Ovary (tissue), 9 donors: ENCODE data around the gene CFAP45. TPM values are rescaled to one million over a fixed set of nuclear protein-coding genes. Genes with fewer than 3 reads are reported as not detected.

Source experiments
- DNase-seq, 5 donors: peaks; one replicate each; pipeline ENCODE4 v3.0.0-alpha.2; 2019 to 2020
- H3K27ac ChIP-seq, 2 donors: fragments of 200-600 bp; one replicate each; pipeline versions ENCODE4 v1.5.1 to v1.8.0; 2019 to 2022
- H3K27me3 ChIP-seq: fragments of 200-600 bp; one replicate; pipeline ENCODE4 v1.8.0; 2022
- H3K36me3 ChIP-seq: fragments of 200-600 bp; sonication (generic); one replicate; pipeline ENCODE4 v1.5.1; 2019
- H3K4me1 ChIP-seq: one replicate; pipeline ENCODE4 v1.8.1; 2013; ENCODE audit warnings: mild to moderate bottlenecking, moderate library complexity; ENCODE audit not compliant: insufficient read depth
- H3K4me3 ChIP-seq: fragments of 200-600 bp; sonication (generic); one replicate; pipeline ENCODE4 v1.5.1; 2017
- H3K9me3 ChIP-seq, 2 donors: fragments of 200-600 bp in 1 of 2; sonication (generic) in 1 of 2; one replicate each; pipeline versions ENCODE4 v1.5.1 to v1.8.1; 2013 to 2019; ENCODE audit warnings: mild to moderate bottlenecking in 1 of 2, moderate library complexity in 1 of 2
- CTCF ChIP-seq, 3 donors: fragments of 450-650 bp in 2 of 3; fragments of 200-600 bp in 1 of 3; IDR thresholded peaks; one replicate each; pipeline versions ENCODE4 v1.5.1 to v1.8.0; 2016 to 2022; ENCODE audit warnings: antibody characterized with exemption in 3 of 3, mild to moderate bottlenecking in 1 of 3
- EP300 ChIP-seq: sonication (generic); formaldehyde crosslinking; IDR thresholded peaks from one replicate; pipeline ENCODE4 v1.6.1; 2017; ENCODE audit warnings: antibody characterized with exemption
- POLR2A ChIP-seq: fragments of 450-650 bp; IDR thresholded peaks from one replicate; pipeline ENCODE4 v1.6.1; 2017; ENCODE audit warnings: antibody characterized with exemption, mild to moderate bottlenecking, moderate library complexity
- WGBS, 3 donors: extraction: QIAGEN DNeasy Blood & Tissue Kit in 1 of 3; methylation state at CpG; one replicate each; pipeline versions ENCODE4 v1.1.5 to v1.1.7; 2013 to 2017; 5-methylcytosine and 5-hydroxymethylcytosine counted together
- intact Hi-C, 4 donors: fragments of 100-400 bp; cut with DNase I; formaldehyde crosslinking; loops; one replicate each; pipeline versions ENCODE4 v1.11.0 to v1.15.1; 2022 to 2023
- polyA plus RNA-seq, 2 donors: library from polyadenylated mRNA; stranded (reverse); fragments of 200-250 nt in 1 of 2; fragments of 350-450 nt in 1 of 2; fragmentation: Illumina TruSeq in 1 of 2; extraction: RNeasy Lipid Tissue Mini Kit (QIAGEN cat#74804) in 1 of 2; gene quantifications; one replicate each; pipeline ENCODE4 v1.2.3, GENCODE V29; 2013 to 2014
- total RNA-seq, 7 donors: library from RNA; depleted of rRNA in 2 of 7; stranded (reverse); fragments of >200 nt in 2 of 7; fragmentation: NEBNext Ultra II Directional in 3 of 7; extraction: Animal tissue kit (Norgen Biotek cat#: 25700) in 3 of 7; gene quantifications; one replicate each; pipeline versions ENCODE4 v1.1.0 to v1.2.4, GENCODE V29; 2016 to 2023
- donor health status: DM: no; HTN: no; CAD: no; lungs with moderate emphysema.
- donor health status: DM: no; HTN: no; CAD: no.
- donor health status: Bipolar disorder and iron deficiency.
- donor health status: DM: yes; HTN: yes; CAD: no.
- donor health status: DM: no; HTN: no; CAD: no.
- donor health status: DM: yes; HTN: yes; CAD: no.

The CFAP45 gene
- total and polyA plus RNA-seq, 9 donors = 0.30 to 16.7 (median 1.4) TPM

DNA sequence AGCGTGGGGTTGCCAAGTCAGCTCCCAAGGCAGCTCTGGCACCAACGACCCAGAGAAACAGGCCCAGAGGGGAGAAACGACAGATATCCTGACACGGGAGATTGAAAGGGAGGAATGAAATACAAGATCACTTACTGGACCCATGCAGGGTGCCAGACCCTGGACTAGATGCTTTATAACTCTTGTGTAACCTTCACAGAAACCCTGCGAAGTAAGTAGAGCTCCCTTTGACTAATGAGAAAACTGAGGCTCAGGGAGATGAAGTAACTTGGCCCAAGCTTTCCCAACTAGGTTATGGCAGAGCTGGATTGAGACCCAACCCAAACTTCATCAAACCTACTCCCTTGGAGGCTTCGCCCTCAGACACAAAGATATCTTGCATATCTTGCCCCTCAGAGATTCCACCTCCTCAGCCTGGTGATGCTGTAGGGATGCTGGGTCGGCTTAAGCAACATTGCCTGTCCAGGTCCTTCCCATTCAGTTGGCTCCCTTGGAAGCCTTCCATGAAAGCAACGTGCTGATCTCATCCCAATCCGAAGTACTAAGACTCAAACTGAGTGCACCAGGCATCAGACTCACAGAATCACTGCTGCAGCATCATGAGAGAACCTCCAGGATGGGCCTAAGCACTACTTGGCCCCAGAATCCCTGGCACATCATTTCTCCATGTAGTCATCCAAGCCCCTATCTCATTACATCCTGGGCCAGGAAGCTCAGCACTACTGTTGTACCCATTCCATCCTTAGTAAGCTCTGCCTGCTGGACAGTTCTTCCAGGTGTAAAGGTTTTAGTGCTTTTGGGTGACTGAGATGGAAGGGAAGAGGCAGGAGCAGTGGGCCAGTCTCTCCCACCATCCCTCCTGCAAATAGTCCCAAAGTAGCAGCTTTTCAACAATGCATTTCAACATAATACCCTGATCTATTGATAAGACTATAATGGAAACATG is 46.5 kb upstream of the CFAP45 start:
- Histone ChIP-seq H3K4me1 (no peaks in the 10 kb centered on the region), H3K4me3 (no peak overlapping the region), H3K27me3 (no peaks in the 10 kb centered on the region), H3K27ac (no peak overlapping the region), H3K36me3 (no peaks in the 10 kb centered on the region), H3K9me3 (no peaks in the 10 kb centered on the region)
- TF ChIP-seq POLR2A = no peak
- no peak for TF ChIP-seq CTCF (IDR thresholded peaks at IDR 0.05)
- no peak for TF ChIP-seq EP300
- WGBS, 3 donors = 46 to 58% (median 47%) methylated on average over 9 of the region's 9 CpGs
- intact Hi-C loops = loop anchor here in 1 of 4 donors (10.0 kb wide), 1 partner anchor 58 kb away; no protein-coding TSS in a partner anchor
- no peak for DNase-seq

GRCh38 chr1:159945483-159946241 is 45.7 kb upstream of the CFAP45 start, which contains the start of gene IGSF9:
TSS of gene IGSF9 (minus strand) at chr1:159945613. CDS start at chr1:159943454, 2,159 bp downstream.
- H3K9me3 ChIP-seq = no peaks in the 10 kb centered on the region

DNA sequence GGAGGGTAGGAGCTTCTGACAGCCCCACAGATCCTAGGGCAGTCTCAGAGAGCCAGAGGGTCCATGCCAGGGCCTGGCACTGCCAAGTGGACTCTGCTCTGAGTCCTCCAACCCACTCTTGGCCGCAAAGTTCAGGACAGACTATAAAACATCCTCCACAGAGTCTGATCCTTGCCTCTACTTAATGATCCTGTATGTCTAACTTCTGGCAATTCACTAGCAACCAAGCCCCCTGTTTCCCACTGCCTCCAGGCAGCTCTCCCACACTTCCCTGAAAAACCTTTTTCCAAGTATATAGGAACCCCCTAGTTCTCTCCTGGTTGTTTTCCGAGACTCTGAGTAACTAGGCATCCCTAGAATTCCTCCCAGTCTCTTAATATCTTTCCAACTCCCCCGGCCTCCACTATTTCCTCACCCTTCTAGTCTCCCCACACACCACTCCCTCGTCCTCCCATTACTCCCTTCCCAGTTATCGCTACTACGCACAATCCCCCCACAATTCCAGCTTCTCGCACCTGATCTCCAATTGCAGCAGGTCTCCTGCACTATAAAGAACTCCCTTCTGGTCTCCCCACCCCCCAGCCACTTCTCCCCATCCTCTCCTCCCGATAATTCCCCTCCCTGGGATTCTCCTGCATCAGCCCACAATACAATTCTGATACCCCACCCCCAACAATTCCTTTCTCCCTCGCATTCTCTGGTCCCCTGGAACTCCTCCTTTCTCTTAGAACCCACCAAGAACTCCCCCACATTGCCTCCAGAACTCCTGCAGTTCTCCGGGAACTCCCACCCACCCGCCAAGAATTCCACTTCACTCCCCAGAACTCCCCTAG is 44.9 kb upstream of the CFAP45 start:
- Histone ChIP-seq H3K36me3 (no peaks in the 10 kb centered on the region), H3K4me1 (no peaks in the 10 kb centered on the region), H3K9me3 (no peaks in the 10 kb centered on the region), H3K27ac (no peak overlapping the region), H3K4me3 (peak overlapping the region; percentile 36), H3K27me3 (no peaks in the 10 kb centered on the region)
- intact Hi-C loops = loop anchor here in 1 of 4 donors (10.0 kb wide), 1 partner anchor 60 kb away; no protein-coding TSS in a partner anchor
- no peak for DNase-seq
- TF ChIP-seq CTCF (IDR thresholded peaks at IDR 0.05) = no peak
- TF ChIP-seq EP300 = no peak
- no peak for TF ChIP-seq POLR2A
- 7 to 10% (median 10%) methylated on average over 11 of the region's 11 CpGs for WGBS, 3 donors

More at GRCh38 chr1:159945483-159946241, 45.7 kb upstream of the CFAP45 start, which contains the start of gene IGSF9:
- TF ChIP-seq POLR2A (no peak), CTCF (IDR thresholded peaks at IDR 0.05) (peak; percentile 45 to 76 (median 73))
- Histone ChIP-seq H3K27me3 (no peaks in the 10 kb centered on the region), H3K36me3 (no peaks in the 10 kb centered on the region), H3K4me1 (no peaks in the 10 kb centered on the region), H3K4me3 (peak within 1 kb of the TSS; percentile 36), H3K27ac (no peak within 1 kb of the TSS)
- DNase-seq = peak; percentile 85 to 91 (median 90)
- WGBS, 3 donors = 1% methylated on average over 48 to 58 of the region's 58 CpGs
- intact Hi-C loops = loop anchor here in 1 of 4 donors (10.0 kb wide), 1 partner anchor 59 kb away; no protein-coding TSS in a partner anchor
